GM12878 (cell line): ENCODE data around the gene TMEM45B. TPM values are rescaled to one million over a fixed set of nuclear protein-coding genes. Genes with fewer than 3 reads are reported as not detected.

Experiments
- polyA plus RNA-seq, 11 experiments: library from polyadenylated mRNA; depleted of rRNA in 4 of 11; unstranded in 6 of 11; stranded (reverse) in 5 of 11; fragments of >200 nt; fragmentation: Nextera tagmentation in 4 of 11; fragmentation: Illumina TruSeq in 1 of 11; extraction: Ambion mirVana in 4 of 11; extraction: Trizol in 1 of 11; gene quantifications; 1 replicate in 1 of 11; 2 replicates in 10 of 11; pipeline versions ENCODE4 v1.2.1 to v1.2.3, GENCODE V29; 2011 to 2016; ENCODE audit warnings: inconsistent platforms in 2 of 11, missing spikeins in 2 of 11, low read depth in 1 of 11
- small RNA-seq: library from RNA; depleted of rRNA; stranded (forward); fragments of <200 nt; gene quantifications from one replicate; pipeline ENCODE3, GENCODE V24; 2014
- total RNA-seq, 4 experiments: library from RNA; depleted of rRNA in 3 of 4; stranded (reverse); fragments of >200 nt in 3 of 4; fragmentation: Illumina TruSeq in 1 of 4; extraction: Trizol in 1 of 4; gene quantifications; 2 replicates each; pipeline versions ENCODE4 v1.2.1 to v1.2.3, GENCODE V29; 2013 to 2021

TMEM45B gene
- total and polyA plus RNA-seq, 10 of the 15 experiments (the other 5 are each of a cell fraction or from before 2014, with no cell fraction given) = 0.05 to 0.13 TPM; not detected in 8

Small RNA genes lying within 50 kb of the gene (small RNA-seq; reads per million reads assigned to genes)
- gene AP003327.1 = not detected

Other genes with a start within 250 kb of the TMEM45B start
- gene NFRKB, start 79.7 kb downstream of the TMEM45B start, total RNA-seq (2014; rRNA removed) = 15.1 and 16.2 TPM in 2 replicates
- 10.7 and 11.0 TPM in 2 replicates for gene NFRKB, start 79.7 kb downstream of the TMEM45B start, total RNA-seq (2014; rRNA removed; fragmentation: Illumina TruSeq; extraction: Trizol)
- 21.7 TPM in 2 replicates for gene NFRKB, start 79.7 kb downstream of the TMEM45B start, total RNA-seq (2021)
- gene NFRKB, start 79.7 kb downstream of the TMEM45B start, polyA plus RNA-seq (2011; rRNA removed) = 12.0 and 14.5 TPM in 2 replicates
- gene NFRKB, start 79.7 kb downstream of the TMEM45B start, polyA plus RNA-seq (2014; fragmentation: Illumina TruSeq; extraction: Trizol) = 11.3 and 13.7 TPM in 2 replicates
- 1 to 10 TPM; 3.7 to 5.4 TPM for gene NFRKB, start 79.7 kb downstream of the TMEM45B start, polyA plus RNA-seq (2014; fragmentation: Nextera tagmentation; extraction: Ambion mirVana)
- gene NFRKB, start 79.7 kb downstream of the TMEM45B start, polyA plus RNA-seq (2014; rRNA removed) = 12.8 and 14.2 TPM in 2 replicates
- 10 to 100 TPM; 16.4 to 19.3 TPM for gene NFRKB, start 79.7 kb downstream of the TMEM45B start, polyA plus RNA-seq (2016; fragmentation: Nextera tagmentation; extraction: Ambion mirVana)
- gene PRDM10, start 187.0 kb downstream of the TMEM45B start, total RNA-seq (2014; rRNA removed) = 4.1 TPM in 2 replicates
- gene PRDM10, start 187.0 kb downstream of the TMEM45B start, total RNA-seq (2014; rRNA removed; fragmentation: Illumina TruSeq; extraction: Trizol) = 3.5 TPM in 2 replicates
- 6.0 and 7.5 TPM in 2 replicates for gene PRDM10, start 187.0 kb downstream of the TMEM45B start, total RNA-seq (2021)
- 5.3 and 6.2 TPM in 2 replicates for gene PRDM10, start 187.0 kb downstream of the TMEM45B start, polyA plus RNA-seq (2011; rRNA removed)
- gene PRDM10, start 187.0 kb downstream of the TMEM45B start, polyA plus RNA-seq (2014; fragmentation: Illumina TruSeq; extraction: Trizol) = 4.3 and 4.4 TPM in 2 replicates
- 1 to 10 TPM in 1 of 2 experiments, under 1 TPM in 1; 0.93 to 1.3 TPM for gene PRDM10, start 187.0 kb downstream of the TMEM45B start, polyA plus RNA-seq (2014; fragmentation: Nextera tagmentation; extraction: Ambion mirVana)
- 3.4 and 5.0 TPM in 2 replicates for gene PRDM10, start 187.0 kb downstream of the TMEM45B start, polyA plus RNA-seq (2014; rRNA removed)
- 1 to 10 TPM; 4.0 to 5.7 TPM for gene PRDM10, start 187.0 kb downstream of the TMEM45B start, polyA plus RNA-seq (2016; fragmentation: Nextera tagmentation; extraction: Ambion mirVana)